IMR-90 (cell line): ENCODE data around the gene DAPK3. TPM values are rescaled to one million over a fixed set of nuclear protein-coding genes. Genes with fewer than 3 reads are reported as not detected.

Experiments used
- ATAC-seq: fragments of 200-7000 bp; cut with Tn5 transposase; 2 replicates; pipeline ENCODE4 v1.9.1; 2020; ENCODE audit warnings: low read depth, mild to moderate bottlenecking, moderate library complexity
- BruUV-seq: library from RNA; stranded (reverse); fragments of 400-500 nt; replicated peaks from 2 replicates; lab custom pipeline; 2021; lab: Mats Ljungman, UMichigan
- CTCF ChIA-PET: fragments of 300-600 bp; formaldehyde crosslinking; extraction: SDS; loops from one replicate; lab custom pipeline; 2021; ENCODE audit warnings: antibody characterized with exemption; lab: Yijun Ruan, JAX
- POLR2A ChIA-PET: fragments of 300-600 bp; sonication (Branson Sonifier 250); formaldehyde crosslinking; loops from one replicate; lab custom pipeline; 2022; ENCODE audit warnings: antibody characterized with exemption; ENCODE audit not compliant: unreplicated experiment; lab: Charles Lee
- DNase-seq: peaks from one replicate; pipeline ENCODE4 v3.0.0; 2013
- H2AFZ ChIP-seq: replicated peaks from 2 replicates; pipeline ENCODE3; 2013; ENCODE audit warnings: low read length, mild to moderate bottlenecking; ENCODE audit not compliant: poor library complexity
- H2AK5ac ChIP-seq: 2 replicates; pipeline ENCODE4 v1.6.1; 2013; ENCODE audit warnings: low read depth, low read length, inconsistent platforms
- H2AK9ac ChIP-seq: replicated peaks from 2 replicates; pipeline ENCODE3; 2013; ENCODE audit warnings: mild to moderate bottlenecking, low read depth, low read length, moderate library complexity; ENCODE audit not compliant: poor library complexity
- H2BK120ac ChIP-seq: 2 replicates; pipeline ENCODE4 v1.6.1; 2013; ENCODE audit warnings: low read depth, low read length, inconsistent platforms
- H2BK15ac ChIP-seq: 3 replicates; pipeline ENCODE4 v1.6.1; 2013; ENCODE audit warnings: low read depth, low read length, inconsistent platforms
- H2BK20ac ChIP-seq: 2 replicates; pipeline ENCODE4 v1.6.1; 2013; ENCODE audit warnings: low read depth, mild to moderate bottlenecking, inconsistent platforms, low read length, moderate library complexity
- H2BK5ac ChIP-seq: 2 replicates; pipeline ENCODE4 v1.6.1; 2013; ENCODE audit warnings: mild to moderate bottlenecking, low read depth, low read length, inconsistent platforms; ENCODE audit not compliant: poor library complexity, severe bottlenecking
- H3K14ac ChIP-seq: replicated peaks from 2 replicates; pipeline ENCODE4 v1.6.1; 2013; ENCODE audit warnings: low read depth, low read length, inconsistent platforms
- H3K18ac ChIP-seq: 2 replicates; pipeline ENCODE4 v1.6.1; 2013; ENCODE audit warnings: low read depth, low read length, control low read depth
- H3K23ac ChIP-seq: 2 replicates; pipeline ENCODE4 v1.6.1; 2013; ENCODE audit warnings: low read depth, low read length, inconsistent platforms
- H3K27ac ChIP-seq: 2 replicates; pipeline ENCODE4 v1.5.1; 2013; ENCODE audit warnings: mild to moderate bottlenecking, control low read depth, low read length; ENCODE audit not compliant: insufficient read depth
- H3K27me3 ChIP-seq: 2 replicates; pipeline ENCODE4 v1.6.1; 2013; ENCODE audit warnings: low read length; ENCODE audit not compliant: control insufficient read depth, insufficient read depth
- H3K36me3 ChIP-seq: 2 replicates; pipeline ENCODE4 v1.6.1; 2013; ENCODE audit warnings: low read length, mixed read lengths; ENCODE audit not compliant: control insufficient read depth, insufficient read depth
- H3K4ac ChIP-seq: 2 replicates; pipeline ENCODE4 v1.6.1; 2013; ENCODE audit warnings: low read depth, low read length, inconsistent platforms
- H3K4me1 ChIP-seq: 2 replicates; pipeline ENCODE4 v1.6.1; 2013; ENCODE audit warnings: low read length, mixed read lengths; ENCODE audit not compliant: control insufficient read depth, insufficient read depth
- H3K4me2 ChIP-seq: 2 replicates; pipeline ENCODE4 v1.6.1; 2013; ENCODE audit warnings: low read depth, mild to moderate bottlenecking, control low read depth, low read length, moderate library complexity
- H3K4me3 ChIP-seq: 2 replicates; pipeline ENCODE4 v1.5.1; 2013; ENCODE audit warnings: low read depth, mild to moderate bottlenecking, control low read depth, low read length, moderate library complexity; ENCODE audit not compliant: insufficient read depth
- H3K56ac ChIP-seq: 2 replicates; pipeline ENCODE4 v1.6.1; 2013; ENCODE audit warnings: low read length, inconsistent platforms; ENCODE audit not compliant: insufficient read depth; ENCODE audit errors: extremely low read depth
- H3K79me1 ChIP-seq, 2 experiments: 2 replicates each; pipeline ENCODE4 v1.6.1; 2013; ENCODE audit warnings: low read length in 2 of 2, inconsistent platforms in 1 of 2, low read depth in 1 of 2
- H3K9ac ChIP-seq: 2 replicates; pipeline ENCODE4 v1.6.1; 2013; ENCODE audit warnings: low read depth, low read length, control low read depth
- H3K9me1 ChIP-seq: 2 replicates; pipeline ENCODE4 v1.6.1; 2013; ENCODE audit warnings: low read length, inconsistent platforms; ENCODE audit not compliant: insufficient read depth
- H3K9me3 ChIP-seq: 2 replicates; pipeline ENCODE4 v1.6.1; 2013; ENCODE audit warnings: low read length; ENCODE audit not compliant: control insufficient read depth, insufficient read depth
- H4K20me1 ChIP-seq: 2 replicates; pipeline ENCODE4 v1.6.1; 2013; ENCODE audit warnings: low read length, inconsistent platforms; ENCODE audit not compliant: insufficient read depth
- H4K5ac ChIP-seq: 2 replicates; pipeline ENCODE4 v1.6.1; 2013; ENCODE audit warnings: mild to moderate bottlenecking, low read depth, low read length, control low read depth
- H4K8ac ChIP-seq, 2 experiments: 2 replicates each; pipeline ENCODE4 v1.6.1; 2013; ENCODE audit warnings: low read depth in 2 of 2, low read length in 2 of 2, control low read depth in 1 of 2, inconsistent platforms in 1 of 2
- H4K91ac ChIP-seq: 2 replicates; pipeline ENCODE4 v1.6.1; 2013; ENCODE audit warnings: low read depth, low read length, inconsistent platforms; ENCODE audit not compliant: insufficient read depth
- BHLHE40 ChIP-seq: fragments of 150-350 bp; IDR thresholded peaks from 2 replicates; pipeline ENCODE4 v1.6.1; 2016; ENCODE audit warnings: mild to moderate bottlenecking, low read depth, low read length
- CEBPB ChIP-seq: IDR thresholded peaks from 2 replicates; pipeline ENCODE4 v1.6.1; 2012; ENCODE audit warnings: low read depth, low read length, improper control_type of control experiment
- CHD1 ChIP-seq: IDR thresholded peaks from 2 replicates; pipeline ENCODE4 v1.6.1; 2012; ENCODE audit warnings: low read depth, low read length, improper control_type of control experiment
- CTCF ChIP-seq: conservative IDR thresholded peaks from 2 replicates; pipeline ENCODE4 v1.5.1; 2012; ENCODE audit warnings: mild to moderate bottlenecking, low read depth, low read length, improper control_type of control experiment
- ELK1 ChIP-seq: fragments of 150-350 bp; IDR thresholded peaks from 2 replicates; pipeline ENCODE4 v1.6.1; 2016; ENCODE audit warnings: low read depth, mild to moderate bottlenecking, low read length, moderate library complexity, borderline replicate concordance
- FOS ChIP-seq: fragments of 150-350 bp; IDR thresholded peaks from 2 replicates; pipeline ENCODE4 v1.6.1; 2016; ENCODE audit warnings: low read depth, low read length
- MAFK ChIP-seq: IDR thresholded peaks from 2 replicates; pipeline ENCODE4 v1.6.1; 2012; ENCODE audit warnings: low read depth, low read length, improper control_type of control experiment
- MAZ ChIP-seq: IDR thresholded peaks from 2 replicates; pipeline ENCODE4 v1.6.1; 2012; ENCODE audit warnings: low read depth, mild to moderate bottlenecking, low read length, improper control_type of control experiment, moderate library complexity, borderline replicate concordance
- MXI1 ChIP-seq: IDR thresholded peaks from 2 replicates; pipeline ENCODE4 v1.6.1; 2012; ENCODE audit warnings: low read depth, mild to moderate bottlenecking, low read length, moderate library complexity, borderline replicate concordance
- NFE2L2 ChIP-seq: fragments of 150-350 bp; IDR thresholded peaks from 2 replicates; pipeline ENCODE4 v1.6.1; 2016; ENCODE audit warnings: low read depth, mild to moderate bottlenecking, low read length
- POLR2A ChIP-seq: IDR thresholded peaks from 2 replicates; pipeline ENCODE4 v1.6.1; 2012; ENCODE audit warnings: mild to moderate bottlenecking, low read depth, low read length
- RAD21 ChIP-seq: IDR thresholded peaks from 2 replicates; pipeline ENCODE4 v1.6.1; 2012; ENCODE audit warnings: low read length, improper control_type of control experiment
- RCOR1 ChIP-seq: IDR thresholded peaks from 2 replicates; pipeline ENCODE4 v1.6.1; 2012; ENCODE audit warnings: mild to moderate bottlenecking, low read length, improper control_type of control experiment; ENCODE audit not compliant: insufficient replicate concordance
- RFX5 ChIP-seq: IDR thresholded peaks from 2 replicates; pipeline ENCODE4 v1.8.0; 2012; ENCODE audit warnings: low read depth, mild to moderate bottlenecking, low read length, moderate library complexity
- SMC3 ChIP-seq: fragments of 150-350 bp; IDR thresholded peaks from 2 replicates; pipeline ENCODE4 v1.6.1; 2016; ENCODE audit warnings: low read depth, mild to moderate bottlenecking, antibody characterized with exemption, low read length, moderate library complexity
- USF2 ChIP-seq: fragments of 150-350 bp; IDR thresholded peaks from 2 replicates; pipeline ENCODE4 v1.6.1; 2017; ENCODE audit warnings: mild to moderate bottlenecking, antibody characterized with exemption, low read length, low read depth
- WGBS, 2 experiments: methylation state at CpG; one replicate each; pipeline versions ENCODE4 v1.1.5 to v1.1.7; 2013; ENCODE audit warnings: missing lambda C conversion rate in 2 of 2; ENCODE audit not compliant: insufficient read length in 1 of 2; ENCODE audit errors: extremely low coverage in 2 of 2; 5-methylcytosine and 5-hydroxymethylcytosine counted together
- dilution Hi-C: fragments of 300-500 bp; cut with HindIII; formaldehyde crosslinking; loops from one replicate; pipeline ENCODE4 v1.14.3; 2018; ENCODE audit warnings: low sequenced_read_pairs; ENCODE audit not compliant: unreplicated experiment
- in situ Hi-C: fragments of 300-500 bp; cut with MboI; formaldehyde crosslinking; loops from 3 replicates; pipeline ENCODE4 v1.14.3; 2019; ENCODE audit warnings: low sequenced_read_pairs, inconsistent platforms, mixed read lengths
- intact Hi-C: fragments of 100-400 bp; cut with micrococcal nuclease; formaldehyde crosslinking; loops from 2 replicates; pipeline ENCODE4 v1.10.0; 2022
- polyA plus RNA-seq, 3 experiments: library from polyadenylated mRNA; depleted of rRNA; stranded (reverse); fragments of >200 nt; gene quantifications; 2 replicates each; pipeline ENCODE4 v1.2.3, GENCODE V29; 2012; ENCODE audit warnings: low replicate concordance in 1 of 3
- total RNA-seq: library from RNA; depleted of rRNA; stranded (reverse); fragments of >200 nt; gene quantifications from 2 replicates; pipeline ENCODE4 v1.2.3, GENCODE V29; 2012

Gene DAPK3
- total and polyA plus RNA-seq, 2 of the 4 experiments (the other 2 are of a cell fraction), result 145 to 188 TPM

GRCh38 chr19:3984584-3984907 is 13.6 kb upstream of the DAPK3 start:
- Histone ChIP-seq H2BK5ac (peak overlapping the region; percentile 90), H4K5ac (0 out of 2 replicates have a peak overlapping the region, but pooled peaks have one; percentile 5), H3K27ac (peak overlapping the region; percentile 93), H3K18ac (peak overlapping the region; percentile 25), H3K23ac (peak overlapping the region; percentile 98), H3K9ac (peak overlapping the region; percentile 98), H4K91ac (peak overlapping the region; percentile 83), H4K8ac (peak overlapping the region; percentile 69 to 73; a peak in 2 of 4 replicates), H3K36me3 (peaks cover 51% of the 10 kb centered on the region), H2AK5ac (peak overlapping the region; percentile 98), H3K14ac (peak overlapping the region; percentile 98), H2AK9ac (peak overlapping the region; percentile 99), H3K56ac (peak overlapping the region; percentile 76), H2BK15ac (no peak overlapping the region), H3K9me1 (0 out of 2 replicates have a peak, but pooled peaks cover 7% of the 10 kb centered on the region), H3K4me1 (peaks cover 13% of the 10 kb centered on the region), H2BK120ac (no peak overlapping the region), H2AFZ (peak overlapping the region; percentile 16), H3K4me2 (peak overlapping the region; percentile 94), H3K4me3 (peak overlapping the region; percentile 79), H3K27me3 (no peaks in the 10 kb centered on the region), H3K9me3 (no peaks in the 10 kb centered on the region), H4K20me1 (peaks cover 57% of the 10 kb centered on the region), H2BK20ac (no peak overlapping the region), H3K4ac (peak overlapping the region; percentile 96), H3K79me1 (peaks cover 5 to 60% of the 10 kb centered on the region in 2 experiments; a peak in 3 of 4 replicates)
- no peak for TF ChIP-seq RFX5
- TF ChIP-seq POLR2A, result no peak
- TF ChIP-seq FOS, result no peak
- TF ChIP-seq MXI1, result no peak
- TF ChIP-seq CHD1, result no peak
- TF ChIP-seq BHLHE40, result no peak
- no peak for TF ChIP-seq SMC3
- no peak for TF ChIP-seq RCOR1
- no peak for TF ChIP-seq RAD21
- no peak for TF ChIP-seq MAZ
- no peak for TF ChIP-seq CEBPB
- no peak for TF ChIP-seq NFE2L2
- TF ChIP-seq CTCF, result no peak
- TF ChIP-seq MAFK, result no peak
- TF ChIP-seq USF2, result no peak
- no peak for TF ChIP-seq ELK1
- in situ Hi-C loops (no loop called here), intact Hi-C loops (no loop called here), dilution Hi-C loops (no loop called here)
- ATAC-seq (no peak), DNase-seq (no peak)
- WGBS, 2 experiments, result 0% methylated on average over 9 of the region's 10 CpGs; no CpG with 5 or more reads in 1 of the 2 experiments
- ChIA-PET CTCF (no interaction called here), POLR2A (interaction anchor here (0.9 to 1.4 kb wide), 3 partner anchors 9 to 15 kb away, joined by 3 to 10 read pairs (median 3); partner anchors contain the start of gene DAPK3)
- BruUV-seq, result no TSS peak
